ENCODE measurements around the gene CCT7.

Gene CCT7

GRCh38 chr2:73223821-73224220 is 10.3 kb upstream of the CCT7 start:
- Histone ChIP-seq H3K27ac (no peak overlapping the region), H3K9ac (no peak overlapping the region), H3K36me3 (peaks cover 86% of the 10 kb centered on the region)

GRCh38 chr2:73225513-73226360 is 8.4 kb upstream of the CCT7 start:
- TF ChIP-seq Cebpa-rat (IDR thresholded peaks at IDR 0.05), result no peak
- H3K27ac ChIP-seq, result peak overlapping the region; percentile 77
- H3K9ac ChIP-seq, result peak overlapping the region; percentile 62; the same call in 1 of the 2 replicates
- no peaks in the 10 kb centered on the region for H3K27me3 ChIP-seq
- no peaks in the 10 kb centered on the region for H3K9me3 ChIP-seq
- peaks cover 31% of the 10 kb centered on the region for H3K4me1 ChIP-seq
- no peaks in the 10 kb centered on the region for H4K20me1 ChIP-seq
- H3K4me2 ChIP-seq, result peak overlapping the region; percentile 75
- H3K4me3 ChIP-seq, result 0 out of 2 replicates have a peak overlapping the region, but pooled peaks have one; percentile 4
- H3K36me3 ChIP-seq, result peaks cover 83% of the 10 kb centered on the region

More at GRCh38 chr2:73223821-73224220, 10.3 kb upstream of the CCT7 start:
- Histone ChIP-seq H3K4me1 (peaks cover 31% of the 10 kb centered on the region), H3K9me3 (no peaks in the 10 kb centered on the region), H3K27me3 (no peaks in the 10 kb centered on the region), H4K20me1 (0 out of 2 replicates have a peak, but pooled peaks cover under 1% of the 10 kb centered on the region), H3K4me2 (no peak overlapping the region), H3K4me3 (no peak overlapping the region)
- TF ChIP-seq Cebpa-rat (IDR thresholded peaks at IDR 0.05), result no peak

GRCh38 chr2:73227086-73227485 is 7.0 kb upstream of the CCT7 start:
- no peak overlapping the region for H3K4me3 ChIP-seq
- H3K4me1 ChIP-seq, result peaks cover 31% of the 10 kb centered on the region
- no peaks in the 10 kb centered on the region for H3K9me3 ChIP-seq
- 0 out of 2 replicates have a peak overlapping the region, but pooled peaks have one; percentile 77 for H3K27ac ChIP-seq
- H4K20me1 ChIP-seq, result no peaks in the 10 kb centered on the region
- H3K9ac ChIP-seq, result no peak overlapping the region
- TF ChIP-seq Cebpa-rat (IDR thresholded peaks at IDR 0.05), result no peak
- peaks cover 69% of the 10 kb centered on the region for H3K36me3 ChIP-seq
- H3K4me2 ChIP-seq, result peak overlapping the region; percentile 75
- no peaks in the 10 kb centered on the region for H3K27me3 ChIP-seq

GRCh38 chr2:73228631-73229030 is 5.5 kb upstream of the CCT7 start:
- H3K9me3 ChIP-seq, result no peaks in the 10 kb centered on the region
- H3K4me1 ChIP-seq, result peaks cover 37% of the 10 kb centered on the region
- no peaks in the 10 kb centered on the region for H3K27me3 ChIP-seq
- no peak overlapping the region for H3K9ac ChIP-seq
- no peak overlapping the region for H3K4me3 ChIP-seq
- no peak overlapping the region for H3K27ac ChIP-seq
- H3K36me3 ChIP-seq, result peaks cover 54% of the 10 kb centered on the region
- H3K4me2 ChIP-seq, result no peak overlapping the region
- no peak for TF ChIP-seq Cebpa-rat (IDR thresholded peaks at IDR 0.05)
- H4K20me1 ChIP-seq, result no peaks in the 10 kb centered on the region

- Histone ChIP-seq H4K20me1 (peaks cover 33% of the 10 kb centered on the region), H3K36me3 (peaks cover 49% of the 10 kb centered on the region), H3K4me2 (peak overlapping the region; percentile 96), H3K4me1 (peaks cover 31% of the 10 kb centered on the region), H3K27me3 (no peaks in the 10 kb centered on the region), H3K9me3 (no peaks in the 10 kb centered on the region), H3K27ac (peak overlapping the region; percentile 62), H3K4me3 (peak overlapping the region; percentile 95), H3K9ac (peak overlapping the region; percentile 82)
- no peak for TF ChIP-seq Cebpa-rat (IDR thresholded peaks at IDR 0.05)
Observed at GRCh38 chr2:73232403-73233153, 1.5 kb upstream of the CCT7 start.

- Histone ChIP-seq H3K27ac (peak within 1 kb of the TSS; percentile 97), H3K27me3 (no peaks in the 10 kb centered on the region), H3K4me3 (peak within 1 kb of the TSS; percentile 95), H3K9ac (peak within 1 kb of the TSS; percentile 97), H3K4me1 (peaks cover 31% of the 10 kb centered on the region), H4K20me1 (peaks cover 41% of the 10 kb centered on the region), H3K4me2 (peak within 1 kb of the TSS; percentile 96), H3K36me3 (peaks cover 49% of the 10 kb centered on the region), H3K9me3 (no peaks in the 10 kb centered on the region)
- no peak for TF ChIP-seq Cebpa-rat (IDR thresholded peaks at IDR 0.05)
Observed at GRCh38 chr2:73233154-73233931, 765 bp upstream of the CCT7 start, which contains the start of gene PRADC1. PRADC1 (minus strand) TSS chr2:73233239; CDS start chr2:73233160, 79 bp downstream.

- Histone ChIP-seq H3K4me1 (peaks cover 35% of the 10 kb centered on the region), H3K4me2 (peak overlapping the region; percentile 96), H3K36me3 (peaks cover 51% of the 10 kb centered on the region), H3K9me3 (no peaks in the 10 kb centered on the region), H4K20me1 (peaks cover 62% of the 10 kb centered on the region), H3K4me3 (peak overlapping the region; percentile 95), H3K9ac (peak overlapping the region; percentile 97), H3K27ac (peak overlapping the region; percentile 97), H3K27me3 (no peaks in the 10 kb centered on the region)
- no peak for TF ChIP-seq Cebpa-rat (IDR thresholded peaks at IDR 0.05)
Observed at GRCh38 chr2:73235315-73236028, 1.4 kb downstream of the CCT7 start.

- Histone ChIP-seq H3K9ac (no peak overlapping the region), H3K4me3 (no peak overlapping the region), H3K36me3 (peaks cover 68% of the 10 kb centered on the region), H4K20me1 (peaks cover 79% of the 10 kb centered on the region), H3K27me3 (no peaks in the 10 kb centered on the region), H3K27ac (no peak overlapping the region), H3K9me3 (no peaks in the 10 kb centered on the region), H3K4me2 (0 out of 2 replicates have a peak overlapping the region, but pooled peaks have one; percentile 37), H3K4me1 (peaks cover 35% of the 10 kb centered on the region)
- no peak for TF ChIP-seq Cebpa-rat (IDR thresholded peaks at IDR 0.05)
Observed at GRCh38 chr2:73237168-73237567, 3.1 kb downstream of the CCT7 start.

GRCh38 chr2:73238149-73238548 is 4.0 kb downstream of the CCT7 start:
- Histone ChIP-seq H3K27ac (no peak overlapping the region), H3K27me3 (no peaks in the 10 kb centered on the region), H3K4me2 (no peak overlapping the region), H3K36me3 (peaks cover 78% of the 10 kb centered on the region), H3K9me3 (no peaks in the 10 kb centered on the region), H3K4me3 (no peak overlapping the region), H3K9ac (peak overlapping the region; percentile 26; the same call in 1 of the 2 replicates), H4K20me1 (peaks cover 89% of the 10 kb centered on the region), H3K4me1 (peaks cover 30% of the 10 kb centered on the region)
- no peak for TF ChIP-seq Cebpa-rat (IDR thresholded peaks at IDR 0.05)
